G401.6 (cell line): Measurements from ENCODE around the gene NKD2.

Experiments
- FAIRE-seq: peaks from 2 replicates; lab custom pipeline; 2012; peaks lifted over from hg19 to GRCh38; lab: Jason Lieb, UNC

The NKD2 gene

DNA sequence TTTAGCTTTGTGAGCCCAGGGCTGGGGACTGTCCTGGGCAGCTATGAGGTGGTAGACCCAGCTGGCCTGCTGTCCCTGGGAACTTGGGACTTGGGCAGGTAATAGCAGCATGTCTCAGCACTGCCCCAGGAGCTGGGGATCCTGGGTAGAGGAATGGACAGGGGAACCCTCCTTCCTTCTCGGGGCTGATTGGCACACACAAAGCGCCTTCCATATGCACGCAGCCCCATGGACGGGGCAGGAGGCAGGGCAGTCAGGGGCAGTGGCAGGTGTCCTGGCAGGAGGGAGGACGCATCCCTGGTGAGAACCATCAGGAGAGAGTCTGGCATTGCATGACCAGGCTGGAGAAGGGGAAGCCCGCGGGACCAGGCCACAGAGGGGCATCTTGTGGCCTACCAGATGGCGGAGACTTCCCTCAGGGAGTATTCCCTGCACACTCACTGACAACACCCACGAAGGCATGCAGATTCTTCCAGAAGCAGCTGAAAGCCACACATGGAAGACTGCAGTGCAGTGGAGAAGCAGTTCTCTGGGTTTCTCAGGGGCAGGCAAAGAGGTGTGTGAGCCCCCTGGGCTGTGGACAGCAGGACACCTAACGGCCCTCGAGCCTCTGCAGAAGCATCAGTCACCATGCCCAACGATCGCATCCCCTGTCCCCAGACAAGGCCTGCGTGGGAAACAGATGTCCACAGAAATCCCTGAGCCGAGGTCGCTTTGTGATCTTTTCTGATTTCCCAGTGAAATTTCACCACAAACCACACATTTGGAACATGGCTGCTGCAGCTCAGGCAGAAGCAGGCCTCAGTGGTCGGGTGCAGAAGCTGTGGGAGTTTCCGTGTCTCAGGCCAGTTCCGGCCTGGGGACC is 7.0 kb upstream of the NKD2 start:
- FAIRE-seq: no peak

DNA sequence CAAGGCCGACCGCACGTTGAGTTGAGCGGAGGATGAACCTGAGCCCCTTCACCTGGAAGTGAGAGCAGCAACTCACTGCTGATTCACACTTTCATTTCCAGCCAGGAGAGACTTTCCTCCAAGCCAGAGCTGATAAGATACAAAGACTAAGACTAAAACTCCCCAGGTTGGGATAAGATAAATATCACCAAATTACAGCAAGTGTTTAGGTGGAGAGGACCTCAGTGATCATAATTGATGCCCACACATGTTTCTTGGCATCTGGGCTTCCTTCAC is 6.4 kb upstream of the NKD2 start:
- no peak for FAIRE-seq

DNA sequence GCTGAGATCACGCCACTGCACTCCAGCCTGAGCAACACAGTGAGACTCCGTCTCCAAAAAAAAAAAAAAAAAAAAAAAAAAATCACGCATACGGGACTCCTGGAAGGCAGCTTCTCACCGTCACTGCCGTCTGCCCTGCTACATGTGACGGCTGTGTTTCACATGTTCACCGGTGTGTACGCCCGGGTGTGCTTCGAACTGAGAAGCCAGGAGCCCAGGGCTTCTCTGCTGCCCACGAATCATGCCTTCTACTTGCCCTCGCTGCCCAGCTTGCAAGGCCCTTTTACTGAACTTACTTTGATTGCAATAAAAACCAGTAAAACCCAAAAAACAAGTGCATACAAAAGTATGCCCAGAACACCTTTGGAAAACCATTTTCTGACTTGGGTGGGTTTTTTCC is 5.8 kb upstream of the NKD2 start:
- no peak for FAIRE-seq

DNA sequence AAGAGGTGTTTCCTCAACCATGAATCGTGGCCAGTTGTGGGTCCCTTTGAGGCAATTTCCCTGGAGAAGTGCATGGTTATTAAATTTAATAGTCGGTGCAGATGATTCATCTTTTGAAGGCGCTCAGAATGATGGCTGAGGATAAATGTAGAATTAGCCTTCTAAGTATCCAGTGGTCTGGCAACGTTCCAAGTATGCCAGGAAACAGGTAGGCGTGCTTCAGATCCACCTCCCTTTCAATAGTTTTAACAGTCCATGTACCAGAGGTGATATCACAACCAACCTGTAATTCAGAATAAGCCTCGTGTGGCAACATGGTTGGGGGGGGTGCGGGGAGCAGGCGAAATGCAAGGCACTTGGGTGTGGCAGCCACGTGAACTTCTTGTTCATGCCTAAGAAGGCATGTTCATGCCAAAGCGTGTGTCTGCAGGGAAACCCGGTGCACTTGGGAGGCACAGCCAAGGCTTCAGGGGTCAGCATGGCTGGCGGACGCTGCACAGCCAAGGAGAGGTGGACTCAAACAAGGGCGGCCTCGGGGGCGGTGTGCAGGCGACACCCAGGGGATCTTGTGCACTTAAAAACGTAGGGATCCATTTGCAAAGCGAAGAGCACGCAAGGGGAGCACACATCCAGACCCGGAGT is 5.2 kb upstream of the NKD2 start:
- FAIRE-seq: no peak

DNA sequence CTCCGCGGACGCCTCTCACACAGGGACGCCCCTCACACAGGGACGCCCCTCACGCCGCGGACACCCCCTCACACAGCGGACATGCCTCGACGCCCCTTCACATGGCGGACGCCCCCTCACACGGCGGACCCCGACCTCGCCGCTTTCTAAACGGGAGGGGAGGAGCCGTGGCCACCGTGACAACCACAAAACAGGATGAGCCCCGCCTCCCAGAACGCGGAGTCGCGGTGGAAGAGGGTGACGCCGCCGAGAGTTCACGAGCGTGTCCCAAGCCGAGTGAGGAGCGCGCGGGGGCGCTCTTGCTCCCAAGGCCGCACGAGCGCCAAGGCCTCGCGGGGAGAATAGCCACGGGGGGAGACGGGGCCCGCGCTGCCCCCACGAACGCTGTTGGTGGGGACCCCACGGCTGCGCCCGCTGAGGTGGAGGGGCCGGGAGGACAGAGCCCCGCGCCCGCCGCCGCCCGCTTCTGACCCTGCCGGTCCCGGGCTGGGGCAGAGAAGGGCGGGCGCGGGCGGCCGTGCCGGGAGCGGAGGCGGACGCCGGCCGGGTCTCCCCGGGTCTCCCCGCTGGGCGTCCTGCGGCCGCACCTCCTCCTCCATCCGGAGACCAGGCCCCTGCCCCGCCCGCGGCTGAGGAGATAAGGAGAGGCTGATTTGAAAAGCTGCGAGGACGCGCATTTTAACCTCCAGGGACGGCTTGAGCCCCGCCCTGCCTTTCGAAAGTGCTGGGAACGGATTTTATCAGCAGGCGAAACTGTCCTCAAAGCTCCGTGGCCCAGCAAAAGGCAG is 3.9 kb upstream of the NKD2 start:
- no peak for FAIRE-seq

DNA sequence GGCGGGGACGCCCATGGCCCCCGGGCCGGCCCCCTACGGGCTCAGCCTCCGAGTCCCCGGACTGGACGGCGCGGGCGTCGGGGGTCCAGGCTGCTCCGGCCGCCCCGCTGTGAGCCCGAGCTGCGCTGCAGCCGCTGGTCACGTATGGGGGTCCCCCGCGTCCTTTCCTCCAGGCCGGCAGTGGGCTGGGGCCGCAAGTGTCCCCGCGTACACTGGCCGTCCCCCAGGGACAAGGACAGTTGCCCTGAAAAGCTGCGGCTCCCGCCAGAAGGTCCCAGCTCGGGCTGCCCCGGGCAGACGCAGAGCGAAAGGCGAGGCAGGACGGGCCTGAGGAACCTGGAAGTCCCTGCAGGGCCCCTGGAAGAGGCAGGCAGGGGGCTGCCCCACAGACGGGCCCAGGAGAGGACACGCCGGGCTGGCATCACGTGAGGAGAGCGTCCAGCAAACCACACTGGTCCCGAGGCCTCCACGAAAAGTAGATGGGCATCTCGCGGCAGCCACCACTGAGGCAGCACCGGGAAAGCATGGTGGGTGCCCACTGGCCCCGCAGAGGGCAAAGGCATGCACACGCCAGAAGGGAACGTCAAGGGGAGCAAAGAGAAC is 3.3 kb upstream of the NKD2 start:
- no peak for FAIRE-seq

DNA sequence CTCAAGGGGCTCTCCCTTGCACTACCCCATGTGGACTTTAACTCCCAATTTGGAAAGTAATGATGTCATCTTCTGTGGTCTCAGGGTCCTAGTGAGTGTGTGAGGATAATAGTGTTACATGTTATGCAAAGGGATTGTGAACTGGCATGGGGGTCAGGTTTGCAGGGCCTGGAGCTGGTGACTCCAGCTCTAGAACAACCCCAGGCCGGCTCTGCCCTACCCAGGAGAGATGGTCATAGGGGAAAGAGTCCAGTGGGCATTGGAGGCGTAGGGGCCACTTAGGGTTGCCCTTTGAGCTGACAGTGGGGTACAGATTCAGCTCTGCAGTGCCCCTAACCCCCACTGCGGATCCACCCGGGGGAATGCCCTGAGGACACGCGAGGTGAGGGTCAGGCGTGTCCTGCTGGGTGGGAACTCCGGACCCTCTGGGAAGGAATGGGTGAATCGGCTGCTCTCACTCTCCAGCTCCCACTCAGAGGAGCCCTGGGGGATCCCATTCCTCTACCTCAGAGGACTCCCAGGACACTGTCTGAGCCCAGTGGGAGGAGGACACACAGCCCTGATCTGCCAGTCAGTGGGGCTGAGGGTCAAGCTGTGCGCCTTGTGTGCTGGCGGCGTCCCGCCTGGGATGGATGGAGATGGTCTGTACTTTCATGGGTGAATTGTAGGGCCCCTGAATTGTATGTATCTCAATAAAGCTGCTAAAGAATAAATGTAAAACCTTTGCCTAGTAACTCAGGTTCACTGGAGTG is 2.5 kb upstream of the NKD2 start:
- no peak for FAIRE-seq

DNA sequence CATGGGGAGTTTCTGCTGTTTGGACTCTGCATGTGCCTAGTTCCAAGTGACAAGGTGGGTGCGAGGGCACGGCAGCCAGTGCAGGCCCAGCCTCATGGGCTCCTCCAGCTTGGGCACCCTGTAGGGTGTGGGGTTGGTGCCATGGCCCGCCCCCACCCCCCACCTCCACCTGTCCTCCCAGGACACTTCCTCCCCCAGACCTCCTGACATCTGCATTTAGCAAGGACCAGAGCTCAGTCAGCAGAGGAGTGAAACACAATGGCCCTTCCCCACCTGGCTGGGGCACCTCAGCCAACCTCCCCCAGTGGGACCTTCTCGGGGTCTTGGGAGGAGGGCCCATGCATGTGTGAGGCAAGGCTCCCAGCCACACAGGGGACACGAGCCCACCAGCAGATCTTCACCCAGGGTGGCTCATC is 1.9 kb upstream of the NKD2 start:
- no peak for FAIRE-seq

DNA sequence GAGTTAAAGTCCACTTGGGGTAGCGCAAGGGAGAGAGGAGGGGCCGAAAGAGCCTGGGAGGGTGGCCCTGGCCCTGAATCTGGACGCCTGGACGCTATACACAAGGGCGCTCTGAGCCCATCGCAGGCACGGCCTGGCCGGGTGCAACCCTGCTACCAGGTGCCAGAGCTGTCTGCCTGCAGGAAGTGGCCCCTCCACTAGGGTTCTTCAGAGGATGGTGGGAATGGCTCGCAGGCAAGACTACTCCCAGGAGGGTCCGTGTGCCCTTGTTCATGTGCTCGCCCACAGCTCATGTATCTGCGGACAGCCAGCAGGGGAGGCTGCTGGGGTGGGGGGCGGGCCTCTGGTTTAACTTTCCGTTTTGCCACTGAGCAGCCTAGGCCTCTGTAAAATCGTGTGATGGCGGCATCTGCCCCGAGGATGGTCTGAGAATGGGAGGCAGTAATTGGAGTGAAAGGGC is 1.4 kb upstream of the NKD2 start:
- no peak for FAIRE-seq

DNA sequence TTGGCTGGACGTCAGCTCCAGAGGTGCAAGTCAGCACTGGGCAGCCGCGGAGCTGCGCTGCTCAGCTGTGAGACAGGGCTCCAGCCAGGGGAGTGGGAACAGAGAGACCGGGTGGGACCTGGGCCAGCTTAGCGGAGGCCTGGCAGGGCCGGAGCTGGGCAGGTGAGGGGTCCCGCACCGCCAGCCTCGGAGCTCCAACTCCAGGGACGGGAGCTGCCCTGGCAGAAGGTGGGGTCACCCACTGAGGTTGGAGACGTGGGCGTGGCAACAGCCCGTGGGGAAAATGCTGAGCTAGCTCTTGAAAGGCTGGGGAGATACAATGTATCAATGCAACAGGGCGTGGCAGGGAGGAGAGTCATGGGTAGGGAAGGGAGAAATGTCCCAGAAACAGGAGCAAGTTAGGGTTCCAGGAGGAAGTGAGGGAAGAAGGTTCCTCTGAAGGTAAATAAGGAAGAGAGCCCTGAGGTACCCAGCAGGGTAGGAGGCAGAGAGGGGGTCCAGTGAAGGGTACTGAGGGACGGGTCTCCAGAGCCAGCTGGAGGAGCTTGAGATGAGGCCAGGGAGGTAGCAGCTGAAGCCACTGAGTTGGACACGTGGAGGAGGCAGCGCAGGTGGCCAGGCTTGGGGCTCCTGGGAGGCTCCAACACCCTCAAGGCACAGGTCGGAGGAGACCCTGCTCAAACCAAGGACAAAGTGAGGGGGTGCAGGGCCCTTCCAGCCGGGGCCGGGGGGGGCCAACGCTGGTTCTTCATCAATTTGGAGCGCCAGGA is 736 bp upstream of the NKD2 start:
- FAIRE-seq: no peak

DNA sequence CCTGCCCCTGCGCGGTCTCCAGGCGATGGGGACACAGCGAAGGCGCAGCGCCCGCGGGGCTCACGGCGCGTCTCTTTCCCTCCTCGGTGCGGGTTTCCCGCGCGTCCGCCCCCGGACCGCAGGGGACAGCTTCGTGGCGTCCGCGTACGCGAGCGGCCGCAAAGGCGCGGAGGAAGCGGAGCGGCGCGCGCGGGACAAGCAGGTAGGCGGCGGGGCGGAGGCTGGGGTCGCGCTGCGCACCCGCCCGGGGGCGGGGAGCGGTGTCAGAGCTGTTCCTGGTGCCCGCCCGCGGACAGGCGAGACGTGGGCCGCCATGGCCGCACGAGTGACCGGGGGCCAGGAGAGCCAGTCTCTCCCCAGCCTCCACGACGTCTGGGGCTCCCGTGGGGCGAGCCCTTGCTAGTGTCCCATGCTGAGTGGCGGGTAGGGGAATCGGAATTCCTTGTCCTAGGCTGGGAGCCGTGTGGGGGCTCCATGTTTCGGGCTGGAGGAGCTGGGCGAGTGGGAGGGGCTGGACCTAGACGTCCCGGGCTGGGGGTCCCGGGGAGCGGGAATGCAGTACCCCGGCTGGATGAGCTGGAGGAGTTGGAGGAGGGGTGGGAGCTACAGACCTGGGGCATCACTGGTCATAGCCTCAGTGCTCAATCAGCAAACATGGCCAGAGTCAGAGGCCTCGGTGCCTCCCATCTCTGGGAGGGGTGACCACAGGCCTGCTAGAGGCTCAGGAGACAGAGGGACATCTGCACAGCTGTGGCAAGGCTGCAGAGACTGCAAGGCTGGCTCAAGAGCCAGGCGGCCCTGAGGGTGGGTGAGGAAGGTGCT is 968 bp downstream of the NKD2 start:
- no peak for FAIRE-seq

DNA sequence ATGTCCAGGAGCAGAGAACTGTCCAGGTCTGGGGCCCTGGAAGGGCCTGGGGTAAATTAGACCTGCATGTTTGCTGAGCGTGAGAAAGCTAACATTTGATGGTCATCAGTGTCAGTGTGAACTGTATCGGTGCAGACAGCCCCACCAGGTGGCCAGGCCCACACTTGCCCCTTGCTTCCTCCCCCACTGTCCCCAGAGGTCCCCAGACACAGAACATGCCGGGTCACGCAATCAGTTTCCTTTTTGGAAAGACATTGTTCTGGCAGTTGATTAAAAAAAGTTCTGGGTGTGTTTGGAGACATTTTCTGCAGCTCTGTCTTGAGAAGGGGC is 1.5 kb downstream of the NKD2 start:
- FAIRE-seq: no peak

DNA sequence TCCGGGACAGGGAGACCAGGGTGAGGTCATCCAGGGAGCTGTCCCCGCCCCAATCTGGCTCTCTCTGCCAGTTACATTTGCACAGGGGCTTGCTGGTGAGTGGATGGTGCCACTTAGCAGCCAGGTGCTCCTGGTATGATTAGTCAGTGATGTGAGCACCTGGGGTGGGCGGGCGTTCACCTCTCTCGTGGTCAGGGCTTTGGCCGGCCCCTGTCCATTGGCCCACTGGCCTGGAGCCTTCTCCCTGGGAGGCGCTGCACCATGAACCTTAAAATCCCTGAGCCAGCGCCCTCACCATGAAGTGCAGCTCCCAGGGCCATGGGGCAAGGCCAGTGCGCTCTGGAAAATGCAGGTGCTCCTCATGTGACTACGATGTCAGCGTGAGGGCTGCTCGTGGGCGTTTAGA is 2.0 kb downstream of the NKD2 start:
- no peak for FAIRE-seq

DNA sequence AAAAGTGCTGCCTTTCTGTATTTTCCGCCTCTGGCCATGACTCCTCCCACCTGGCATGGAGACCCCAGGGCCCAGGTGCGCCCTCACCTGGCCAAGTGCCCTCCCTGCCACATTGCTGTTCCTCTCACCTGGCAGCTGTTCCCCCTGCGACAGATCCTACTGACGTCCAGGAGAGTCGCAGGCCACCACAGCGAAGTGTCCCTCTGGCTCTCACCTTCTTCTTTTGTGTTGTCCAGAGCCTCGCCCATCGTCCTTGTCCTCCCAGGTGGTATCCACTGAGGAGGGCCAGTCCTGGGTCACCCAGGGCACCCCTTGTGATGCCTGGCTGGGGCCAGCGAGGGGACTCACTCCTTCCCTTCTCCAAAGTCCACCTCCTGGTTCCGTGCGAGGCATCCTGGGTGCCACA is 2.6 kb downstream of the NKD2 start:
- no peak for FAIRE-seq

DNA sequence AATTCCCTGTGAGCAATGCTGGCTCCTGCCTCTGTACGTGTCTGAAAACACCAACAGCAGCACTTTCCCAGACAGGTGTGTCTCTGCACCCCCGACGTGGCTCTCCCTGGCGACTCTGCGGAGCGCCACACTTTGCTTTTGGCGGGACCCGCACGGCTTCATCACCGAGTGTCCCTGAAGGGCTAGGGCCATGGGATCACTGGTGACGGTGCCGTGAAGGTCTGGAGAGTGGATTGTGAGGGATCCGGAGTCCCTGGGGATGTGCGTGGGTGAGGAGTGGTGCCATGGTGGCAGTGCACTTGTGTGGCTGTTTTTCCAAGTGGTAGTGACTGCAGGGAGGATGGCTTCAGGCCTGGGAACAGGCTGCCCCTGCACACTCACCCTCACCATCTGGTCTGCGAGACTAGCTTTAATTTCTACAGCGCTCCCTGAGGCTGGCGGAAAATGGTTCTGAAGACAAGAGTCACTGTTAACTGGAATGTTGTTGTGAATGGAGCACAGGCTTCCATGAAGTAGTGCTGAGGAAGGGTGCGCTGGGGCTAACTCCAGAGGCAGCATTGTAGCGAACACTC is 3.2 kb downstream of the NKD2 start:
- no peak for FAIRE-seq

DNA sequence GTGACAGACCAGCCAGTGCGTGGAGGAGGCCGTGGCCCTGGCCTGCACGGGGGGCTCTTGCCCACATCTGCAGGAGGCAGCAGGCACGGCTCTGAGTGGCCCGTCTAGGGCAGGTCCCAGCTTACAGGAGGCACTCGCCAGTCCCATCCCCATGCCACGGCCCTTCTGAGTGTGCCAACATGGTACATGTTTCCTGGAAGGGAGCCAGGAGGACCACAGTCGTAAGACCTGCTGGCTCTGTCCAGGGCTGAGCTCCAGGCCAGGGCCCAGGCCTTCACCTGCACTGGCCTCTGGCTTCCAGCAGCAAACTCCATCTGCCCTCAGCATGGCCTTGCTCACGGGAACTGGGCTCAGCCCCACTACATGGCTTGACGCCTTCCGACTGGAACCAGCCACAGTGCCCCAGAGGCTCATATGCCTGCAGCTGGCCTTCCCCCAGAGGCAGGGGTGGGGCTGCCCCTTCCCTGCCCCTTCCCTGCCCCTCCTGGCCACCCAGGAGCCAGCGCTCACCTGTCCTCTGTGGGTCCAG is 3.8 kb downstream of the NKD2 start:
- no peak for FAIRE-seq

DNA sequence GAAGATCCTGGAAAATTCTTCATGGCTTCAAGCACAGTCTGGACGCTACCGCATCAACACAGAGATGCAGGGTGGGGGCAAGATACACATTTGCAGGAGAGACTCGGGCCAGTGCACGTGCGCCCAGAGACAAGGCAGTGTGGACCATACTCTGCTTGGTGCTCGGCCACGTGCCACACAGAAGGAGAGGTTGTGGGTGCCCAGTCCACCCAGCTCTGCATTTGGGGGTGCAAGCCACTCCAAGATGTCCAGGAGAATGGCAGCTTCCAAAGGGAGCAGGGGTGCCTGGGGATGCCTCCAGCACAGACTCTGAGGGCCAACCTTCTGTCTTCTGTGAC is 4.3 kb downstream of the NKD2 start:
- FAIRE-seq: no peak

DNA sequence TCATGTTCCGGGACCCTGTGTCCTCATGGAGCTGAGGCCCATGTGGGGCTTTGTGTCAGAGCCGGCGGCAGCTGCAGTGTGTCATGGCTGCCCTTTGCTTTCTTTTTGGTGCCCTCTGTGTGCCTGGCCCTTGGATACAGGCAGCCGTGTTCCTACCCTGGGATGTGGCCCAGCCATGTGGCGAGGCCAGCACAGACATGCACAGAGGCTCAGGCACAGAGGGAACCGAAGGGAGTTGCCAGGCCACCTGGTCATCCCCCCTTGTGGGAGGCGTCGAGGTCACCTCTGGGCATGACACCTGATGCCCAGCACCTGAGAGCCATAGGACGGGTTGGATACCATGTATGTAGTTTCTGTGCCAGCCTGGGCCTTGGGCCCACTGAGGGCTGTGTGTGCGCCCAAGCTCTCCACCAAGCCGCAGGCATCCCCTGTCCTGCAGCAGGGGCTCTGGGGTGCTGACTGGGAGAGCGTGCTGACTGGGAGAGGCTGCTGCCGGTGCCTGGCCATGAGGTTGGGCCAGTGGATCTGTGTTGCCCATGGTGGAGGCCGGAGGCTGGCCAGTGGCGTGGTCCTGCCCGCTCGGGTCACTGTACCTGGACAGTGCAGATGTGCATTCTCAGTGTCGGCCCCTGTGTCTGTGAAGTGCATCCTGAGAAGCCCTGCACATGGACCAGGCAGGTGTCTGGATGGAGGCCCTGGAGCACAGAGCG is 4.8 kb downstream of the NKD2 start:
- FAIRE-seq: no peak

DNA sequence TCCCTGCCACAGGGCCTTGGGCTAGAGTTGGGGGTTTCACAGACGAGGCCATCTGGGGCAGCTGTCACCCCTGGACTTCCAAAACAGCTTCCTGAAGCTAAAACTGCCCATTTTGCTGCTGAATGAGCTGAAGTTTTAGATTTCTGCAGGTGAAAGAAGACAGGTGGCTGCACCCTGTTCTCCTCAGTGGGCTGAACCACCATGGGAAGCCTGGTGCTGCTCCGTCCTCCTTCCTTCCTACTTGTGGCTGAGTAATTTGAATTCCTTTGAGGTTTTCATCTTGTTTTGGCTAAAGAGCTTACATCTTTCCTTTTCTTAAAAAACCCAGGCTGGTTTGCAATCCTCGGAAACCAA is 5.3 kb downstream of the NKD2 start:
- no peak for FAIRE-seq

DNA sequence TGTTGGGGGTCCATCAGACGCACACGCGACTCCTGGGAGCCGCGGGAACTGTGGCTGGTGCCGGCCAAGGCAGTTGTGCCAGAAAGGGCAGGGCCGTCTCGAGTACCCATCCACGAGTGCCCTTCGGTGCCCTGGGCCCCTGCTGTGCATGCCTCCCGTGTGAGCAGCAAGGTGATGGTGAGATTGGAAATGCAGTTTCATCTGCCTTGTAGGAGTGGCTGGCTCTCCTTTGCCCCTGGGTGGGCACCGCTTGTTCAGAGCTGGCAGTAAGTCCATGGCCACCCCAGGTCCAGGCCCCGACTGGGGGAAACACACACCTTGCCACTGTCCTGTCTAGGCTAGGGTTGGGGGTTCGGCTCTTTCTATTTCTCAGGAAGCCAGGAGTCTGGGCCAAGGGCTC is 5.7 kb downstream of the NKD2 start:
- no peak for FAIRE-seq
